WTC11 (cell line): ENCODE data around the gene CPTP. TPM values are rescaled to one million over a fixed set of nuclear protein-coding genes. Genes with fewer than 3 reads are reported as not detected.
A peak's percentile ranks its signal among the peaks of the same experiment; 100 is the strongest.

Experiments
- ATAC-seq: fragments of 200-7000 bp; cut with Tn5 transposase; 2 replicates; pipeline ENCODE4 v1.10.0; 2021; ENCODE audit warnings: mild to moderate bottlenecking, moderate library complexity
- CTCF ChIA-PET: fragments of 300-600 bp; sonication (Branson Sonifier 250); formaldehyde crosslinking; loops from one replicate; lab custom pipeline; 2021; ENCODE audit warnings: antibody characterized with exemption; lab: Charles Lee
- POLR2A ChIA-PET: fragments of 350-600 bp; sonication (Branson Sonifier 250); formaldehyde crosslinking; loops from one replicate; lab custom pipeline; 2021; ENCODE audit warnings: antibody characterized with exemption; lab: Charles Lee
- DNase-seq: peaks from one replicate; pipeline ENCODE4 v3.0.0; 2021; ENCODE audit warnings: low spot score
- H3K27ac Mint-ChIP-seq: 2 replicates; pipeline ENCODE4 v1.8.0; 2021; ENCODE audit warnings: mixed read lengths
- H3K27me3 Mint-ChIP-seq: 2 replicates; pipeline ENCODE4 v1.8.0; 2021; ENCODE audit warnings: low read depth, mild to moderate bottlenecking, moderate library complexity, mixed read lengths
- H3K36me3 Mint-ChIP-seq: 2 replicates; pipeline ENCODE4 v1.8.0; 2021; ENCODE audit warnings: mixed read lengths
- H3K4me1 Mint-ChIP-seq: 2 replicates; pipeline ENCODE4 v1.8.0; 2022; ENCODE audit warnings: mixed read lengths
- H3K4me3 Mint-ChIP-seq: 2 replicates; pipeline ENCODE4 v1.8.0; 2021; ENCODE audit warnings: mild to moderate bottlenecking, moderate library complexity, mixed read lengths
- H3K9me3 Mint-ChIP-seq: 2 replicates; pipeline ENCODE4 v1.8.0; 2021; ENCODE audit warnings: mixed read lengths
- ARID4B ChIP-seq: sonication (generic); formaldehyde crosslinking; IDR thresholded peaks from 2 replicates; pipeline ENCODE4 v1.8.0; 2023; ENCODE audit warnings: missing genetic modification reagents, mild to moderate bottlenecking, borderline replicate concordance
- CBFB ChIP-seq: sonication (generic); formaldehyde crosslinking; IDR thresholded peaks from 2 replicates; pipeline ENCODE4 v1.8.1; 2022; ENCODE audit warnings: mild to moderate bottlenecking, low read depth, missing genetic modification reagents
- EMX1 ChIP-seq: fragments of 250-450 bp; sonication (Bioruptor Pico); IDR thresholded peaks from 2 replicates; pipeline ENCODE4 v1.8.0; 2021; ENCODE audit warnings: mild to moderate bottlenecking
- ETV6 ChIP-seq: sonication (generic); formaldehyde crosslinking; IDR thresholded peaks from 2 replicates; pipeline ENCODE4 v1.8.1; 2022; ENCODE audit warnings: mild to moderate bottlenecking, missing genetic modification reagents
- FOXJ3 ChIP-seq: sonication (generic); formaldehyde crosslinking; IDR thresholded peaks from 2 replicates; pipeline ENCODE4 v1.9.0; 2021; ENCODE audit warnings: missing genetic modification reagents, mild to moderate bottlenecking, borderline replicate concordance
- FOXP4 ChIP-seq: sonication (generic); formaldehyde crosslinking; IDR thresholded peaks from 2 replicates; pipeline ENCODE4 v1.8.0; 2022; ENCODE audit warnings: mild to moderate bottlenecking, missing genetic modification reagents
- NR3C1 ChIP-seq: sonication (generic); formaldehyde crosslinking; conservative IDR thresholded peaks from 2 replicates; pipeline ENCODE4 v1.8.1; 2023; ENCODE audit warnings: low read depth, mild to moderate bottlenecking, missing genetic modification reagents
- PRDM15 ChIP-seq: sonication (generic); formaldehyde crosslinking; IDR thresholded peaks from 2 replicates; pipeline ENCODE4 v1.8.0; 2022; ENCODE audit warnings: missing genetic modification reagents
- PRRX2 ChIP-seq: fragments of 250-450 bp; sonication (Bioruptor Pico); IDR thresholded peaks from 2 replicates; pipeline ENCODE4 v1.8.0; 2021; ENCODE audit warnings: mild to moderate bottlenecking
- RELA ChIP-seq: sonication (generic); formaldehyde crosslinking; IDR thresholded peaks from 2 replicates; pipeline ENCODE4 v1.8.1; 2022; ENCODE audit warnings: missing genetic modification reagents, mild to moderate bottlenecking, borderline replicate concordance
- ZNF138 ChIP-seq: sonication (generic); formaldehyde crosslinking; conservative IDR thresholded peaks from 2 replicates; pipeline ENCODE4 v1.8.1; 2022; ENCODE audit warnings: mild to moderate bottlenecking, moderate library complexity, missing genetic modification reagents
- total RNA-seq: library from RNA; stranded (reverse); gene quantifications from 3 replicates; pipeline ENCODE4 v1.2.3, GENCODE V29; 2021
- TF ChIP-seq, protein P1 (sequence below): sonication (generic); formaldehyde crosslinking; conservative IDR thresholded peaks from 2 replicates; pipeline ENCODE4 v1.8.1; 2023; ENCODE audit warnings: mild to moderate bottlenecking, low read depth, missing genetic modification reagents, moderate library complexity
- TF ChIP-seq, protein P2 (sequence below): fragments of 250-450 bp; sonication (Bioruptor Pico); IDR thresholded peaks from 2 replicates; pipeline ENCODE4 v1.9.0; 2021; ENCODE audit warnings: mild to moderate bottlenecking, borderline replicate concordance
- TF ChIP-seq, protein P3 (sequence below): sonication (generic); formaldehyde crosslinking; IDR thresholded peaks from 2 replicates; pipeline ENCODE4 v1.8.1; 2023; ENCODE audit warnings: mild to moderate bottlenecking, moderate library complexity, missing genetic modification reagents

The CPTP gene
- total RNA-seq, 1 experiment from 2014 or later: 14.4 TPM

- TF ChIP-seq FOXP4 (CRISPR knock-in tag): no peak
- TF ChIP-seq, all 79 proteins: peak for 0
Measured at GRCh38 chr1:1283821-1284220, 40.8 kb upstream of the CPTP start (continued).

DNA sequence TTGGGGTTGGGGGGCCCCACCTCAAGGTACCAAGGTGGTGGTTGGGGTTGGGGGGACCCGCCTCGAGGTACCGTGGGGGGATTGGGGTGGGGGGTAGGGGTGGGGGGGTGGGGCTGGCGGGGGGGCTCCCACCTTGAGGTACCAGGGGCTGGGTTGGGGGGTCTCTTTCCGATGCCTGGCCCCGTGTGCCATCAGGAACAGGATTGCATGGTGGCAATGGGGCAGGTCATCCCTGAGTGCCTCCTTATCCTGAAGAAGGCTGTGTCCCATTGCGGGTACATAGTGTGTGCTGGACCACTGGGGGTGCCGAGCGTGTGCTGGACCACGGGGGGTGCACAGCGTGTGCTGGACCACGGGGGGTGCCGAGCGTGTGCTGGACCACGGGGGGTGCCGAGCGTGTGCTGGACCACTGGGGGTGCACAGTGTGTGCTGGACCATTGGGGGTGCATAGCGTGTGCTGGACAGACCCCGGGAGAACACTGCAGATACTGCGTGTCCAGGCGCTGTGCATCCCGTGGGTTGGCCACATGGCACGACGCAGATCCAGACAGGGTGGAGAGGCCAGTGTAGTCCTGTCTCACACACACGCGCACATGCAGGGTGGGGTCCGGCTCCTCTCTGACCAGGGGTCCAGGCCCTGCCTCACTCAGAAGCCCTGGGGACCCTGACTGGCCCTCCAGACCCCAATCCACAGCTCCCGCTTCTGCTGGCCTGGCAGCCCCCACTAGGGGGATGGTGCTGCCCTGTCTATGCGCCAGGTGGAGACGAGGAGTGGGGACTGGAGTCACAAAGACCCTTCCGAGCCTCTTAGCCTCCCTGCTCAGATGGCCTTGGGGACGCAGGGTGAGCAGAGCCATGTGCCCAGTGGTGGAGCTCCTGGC is 40.1 kb upstream of the CPTP start:
- Mint-ChIP-seq H3K4me3 (no peak overlapping the region), H3K36me3 (no peaks in the 10 kb centered on the region), H3K4me1 (no peaks in the 10 kb centered on the region), H3K27ac (no peak overlapping the region), H3K27me3 (no peaks in the 10 kb centered on the region), H3K9me3 (no peaks in the 10 kb centered on the region)
- DNase-seq: no peak
- ChIA-PET POLR2A (no interaction called here), CTCF (interaction anchor here (1.4 to 2.1 kb wide), 3 partner anchors 8 to 16 kb away, joined by 5 to 15 read pairs (median 8); partner anchors contain the start of gene UBE2J2)
- ATAC-seq: peak; percentile 13; the same call in 1 of the 2 replicates
- TF ChIP-seq PRDM15 (CRISPR knock-in tag) (no peak), NR3C1 (CRISPR knock-in tag) (no peak), ZNF138 (CRISPR knock-in tag) (no peak), RELA (CRISPR knock-in tag) (no peak), EMX1 (CRISPR knock-in tag) (no peak), ETV6 (CRISPR knock-in tag) (no peak), CBFB (CRISPR knock-in tag) (no peak), FOXJ3 (CRISPR knock-in tag) (no peak), PRRX2 (CRISPR knock-in tag) (no peak), ARID4B (CRISPR knock-in tag) (no peak)
- TF ChIP-seq, protein P1, sequence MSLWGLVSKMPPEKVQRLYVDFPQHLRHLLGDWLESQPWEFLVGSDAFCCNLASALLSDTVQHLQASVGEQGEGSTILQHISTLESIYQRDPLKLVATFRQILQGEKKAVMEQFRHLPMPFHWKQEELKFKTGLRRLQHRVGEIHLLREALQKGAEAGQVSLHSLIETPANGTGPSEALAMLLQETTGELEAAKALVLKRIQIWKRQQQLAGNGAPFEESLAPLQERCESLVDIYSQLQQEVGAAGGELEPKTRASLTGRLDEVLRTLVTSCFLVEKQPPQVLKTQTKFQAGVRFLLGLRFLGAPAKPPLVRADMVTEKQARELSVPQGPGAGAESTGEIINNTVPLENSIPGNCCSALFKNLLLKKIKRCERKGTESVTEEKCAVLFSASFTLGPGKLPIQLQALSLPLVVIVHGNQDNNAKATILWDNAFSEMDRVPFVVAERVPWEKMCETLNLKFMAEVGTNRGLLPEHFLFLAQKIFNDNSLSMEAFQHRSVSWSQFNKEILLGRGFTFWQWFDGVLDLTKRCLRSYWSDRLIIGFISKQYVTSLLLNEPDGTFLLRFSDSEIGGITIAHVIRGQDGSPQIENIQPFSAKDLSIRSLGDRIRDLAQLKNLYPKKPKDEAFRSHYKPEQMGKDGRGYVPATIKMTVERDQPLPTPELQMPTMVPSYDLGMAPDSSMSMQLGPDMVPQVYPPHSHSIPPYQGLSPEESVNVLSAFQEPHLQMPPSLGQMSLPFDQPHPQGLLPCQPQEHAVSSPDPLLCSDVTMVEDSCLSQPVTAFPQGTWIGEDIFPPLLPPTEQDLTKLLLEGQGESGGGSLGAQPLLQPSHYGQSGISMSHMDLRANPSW (CRISPR knock-in tag): no peak
- TF ChIP-seq, protein P2, sequence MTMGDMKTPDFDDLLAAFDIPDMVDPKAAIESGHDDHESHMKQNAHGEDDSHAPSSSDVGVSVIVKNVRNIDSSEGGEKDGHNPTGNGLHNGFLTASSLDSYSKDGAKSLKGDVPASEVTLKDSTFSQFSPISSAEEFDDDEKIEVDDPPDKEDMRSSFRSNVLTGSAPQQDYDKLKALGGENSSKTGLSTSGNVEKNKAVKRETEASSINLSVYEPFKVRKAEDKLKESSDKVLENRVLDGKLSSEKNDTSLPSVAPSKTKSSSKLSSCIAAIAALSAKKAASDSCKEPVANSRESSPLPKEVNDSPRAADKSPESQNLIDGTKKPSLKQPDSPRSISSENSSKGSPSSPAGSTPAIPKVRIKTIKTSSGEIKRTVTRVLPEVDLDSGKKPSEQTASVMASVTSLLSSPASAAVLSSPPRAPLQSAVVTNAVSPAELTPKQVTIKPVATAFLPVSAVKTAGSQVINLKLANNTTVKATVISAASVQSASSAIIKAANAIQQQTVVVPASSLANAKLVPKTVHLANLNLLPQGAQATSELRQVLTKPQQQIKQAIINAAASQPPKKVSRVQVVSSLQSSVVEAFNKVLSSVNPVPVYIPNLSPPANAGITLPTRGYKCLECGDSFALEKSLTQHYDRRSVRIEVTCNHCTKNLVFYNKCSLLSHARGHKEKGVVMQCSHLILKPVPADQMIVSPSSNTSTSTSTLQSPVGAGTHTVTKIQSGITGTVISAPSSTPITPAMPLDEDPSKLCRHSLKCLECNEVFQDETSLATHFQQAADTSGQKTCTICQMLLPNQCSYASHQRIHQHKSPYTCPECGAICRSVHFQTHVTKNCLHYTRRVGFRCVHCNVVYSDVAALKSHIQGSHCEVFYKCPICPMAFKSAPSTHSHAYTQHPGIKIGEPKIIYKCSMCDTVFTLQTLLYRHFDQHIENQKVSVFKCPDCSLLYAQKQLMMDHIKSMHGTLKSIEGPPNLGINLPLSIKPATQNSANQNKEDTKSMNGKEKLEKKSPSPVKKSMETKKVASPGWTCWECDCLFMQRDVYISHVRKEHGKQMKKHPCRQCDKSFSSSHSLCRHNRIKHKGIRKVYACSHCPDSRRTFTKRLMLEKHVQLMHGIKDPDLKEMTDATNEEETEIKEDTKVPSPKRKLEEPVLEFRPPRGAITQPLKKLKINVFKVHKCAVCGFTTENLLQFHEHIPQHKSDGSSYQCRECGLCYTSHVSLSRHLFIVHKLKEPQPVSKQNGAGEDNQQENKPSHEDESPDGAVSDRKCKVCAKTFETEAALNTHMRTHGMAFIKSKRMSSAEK (CRISPR knock-in tag): no peak
- TF ChIP-seq, protein P3, sequence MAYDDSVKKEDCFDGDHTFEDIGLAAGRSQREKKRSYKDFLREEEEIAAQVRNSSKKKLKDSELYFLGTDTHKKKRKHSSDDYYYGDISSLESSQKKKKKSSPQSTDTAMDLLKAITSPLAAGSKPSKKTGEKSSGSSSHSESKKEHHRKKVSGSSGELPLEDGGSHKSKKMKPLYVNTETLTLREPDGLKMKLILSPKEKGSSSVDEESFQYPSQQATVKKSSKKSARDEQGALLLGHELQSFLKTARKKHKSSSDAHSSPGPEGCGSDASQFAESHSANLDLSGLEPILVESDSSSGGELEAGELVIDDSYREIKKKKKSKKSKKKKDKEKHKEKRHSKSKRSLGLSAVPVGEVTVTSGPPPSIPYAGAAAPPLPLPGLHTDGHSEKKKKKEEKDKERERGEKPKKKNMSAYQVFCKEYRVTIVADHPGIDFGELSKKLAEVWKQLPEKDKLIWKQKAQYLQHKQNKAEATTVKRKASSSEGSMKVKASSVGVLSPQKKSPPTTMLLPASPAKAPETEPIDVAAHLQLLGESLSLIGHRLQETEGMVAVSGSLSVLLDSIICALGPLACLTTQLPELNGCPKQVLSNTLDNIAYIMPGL (CRISPR knock-in tag): no peak
